ENCODE measurements around the gene ERP27.

Gene ERP27

DNA sequence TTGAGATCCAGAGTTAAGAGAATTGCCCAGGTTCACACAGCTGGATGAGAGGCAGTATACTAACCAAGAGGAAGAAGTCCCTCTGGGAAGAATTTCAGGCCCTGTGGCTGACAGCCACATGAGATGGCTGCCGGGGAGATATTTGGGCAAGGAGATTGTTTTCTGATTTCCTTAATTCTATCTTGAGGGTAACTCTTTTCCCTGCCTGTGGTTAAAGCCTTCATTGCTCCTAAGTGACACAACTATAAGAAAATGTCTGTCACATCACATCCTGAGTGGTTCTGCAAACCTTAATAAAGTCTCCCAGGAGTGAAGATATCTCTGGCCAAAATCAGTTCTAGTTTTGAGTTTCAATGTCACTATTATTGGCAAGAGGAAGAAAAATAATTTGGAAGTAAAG, 13.5 kb upstream of the ERP27 start:
- H3K79me2 ChIP-seq: no peaks in the 10 kb centered on the region
- H3K36me3 ChIP-seq (ENCODE audit: control insufficient read depth, insufficient read depth, low read length): no peaks in the 10 kb centered on the region
- TF ChIP-seq, protein P1, sequence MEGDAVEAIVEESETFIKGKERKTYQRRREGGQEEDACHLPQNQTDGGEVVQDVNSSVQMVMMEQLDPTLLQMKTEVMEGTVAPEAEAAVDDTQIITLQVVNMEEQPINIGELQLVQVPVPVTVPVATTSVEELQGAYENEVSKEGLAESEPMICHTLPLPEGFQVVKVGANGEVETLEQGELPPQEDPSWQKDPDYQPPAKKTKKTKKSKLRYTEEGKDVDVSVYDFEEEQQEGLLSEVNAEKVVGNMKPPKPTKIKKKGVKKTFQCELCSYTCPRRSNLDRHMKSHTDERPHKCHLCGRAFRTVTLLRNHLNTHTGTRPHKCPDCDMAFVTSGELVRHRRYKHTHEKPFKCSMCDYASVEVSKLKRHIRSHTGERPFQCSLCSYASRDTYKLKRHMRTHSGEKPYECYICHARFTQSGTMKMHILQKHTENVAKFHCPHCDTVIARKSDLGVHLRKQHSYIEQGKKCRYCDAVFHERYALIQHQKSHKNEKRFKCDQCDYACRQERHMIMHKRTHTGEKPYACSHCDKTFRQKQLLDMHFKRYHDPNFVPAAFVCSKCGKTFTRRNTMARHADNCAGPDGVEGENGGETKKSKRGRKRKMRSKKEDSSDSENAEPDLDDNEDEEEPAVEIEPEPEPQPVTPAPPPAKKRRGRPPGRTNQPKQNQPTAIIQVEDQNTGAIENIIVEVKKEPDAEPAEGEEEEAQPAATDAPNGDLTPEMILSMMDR (IDR thresholded peaks at IDR 0.05): no peak
- no peaks in the 10 kb centered on the region for H3K27me3 ChIP-seq (ENCODE audit: control insufficient read depth, insufficient read depth, low read length)
- H3K4me2 ChIP-seq (ENCODE audit: low read length): no peak overlapping the region
- no peak overlapping the region for H3K9ac ChIP-seq
- peaks cover 4% of the 10 kb centered on the region for H3K4me1 ChIP-seq
- no peak overlapping the region for H3K4me3 ChIP-seq (ENCODE audit: low read depth, low read length)
- H2AFZ ChIP-seq: no peak overlapping the region
- H3K9me3 ChIP-seq (ENCODE audit: control insufficient read depth, low read length): no peaks in the 10 kb centered on the region
- H3K27ac ChIP-seq: peak overlapping the region; percentile 41

DNA sequence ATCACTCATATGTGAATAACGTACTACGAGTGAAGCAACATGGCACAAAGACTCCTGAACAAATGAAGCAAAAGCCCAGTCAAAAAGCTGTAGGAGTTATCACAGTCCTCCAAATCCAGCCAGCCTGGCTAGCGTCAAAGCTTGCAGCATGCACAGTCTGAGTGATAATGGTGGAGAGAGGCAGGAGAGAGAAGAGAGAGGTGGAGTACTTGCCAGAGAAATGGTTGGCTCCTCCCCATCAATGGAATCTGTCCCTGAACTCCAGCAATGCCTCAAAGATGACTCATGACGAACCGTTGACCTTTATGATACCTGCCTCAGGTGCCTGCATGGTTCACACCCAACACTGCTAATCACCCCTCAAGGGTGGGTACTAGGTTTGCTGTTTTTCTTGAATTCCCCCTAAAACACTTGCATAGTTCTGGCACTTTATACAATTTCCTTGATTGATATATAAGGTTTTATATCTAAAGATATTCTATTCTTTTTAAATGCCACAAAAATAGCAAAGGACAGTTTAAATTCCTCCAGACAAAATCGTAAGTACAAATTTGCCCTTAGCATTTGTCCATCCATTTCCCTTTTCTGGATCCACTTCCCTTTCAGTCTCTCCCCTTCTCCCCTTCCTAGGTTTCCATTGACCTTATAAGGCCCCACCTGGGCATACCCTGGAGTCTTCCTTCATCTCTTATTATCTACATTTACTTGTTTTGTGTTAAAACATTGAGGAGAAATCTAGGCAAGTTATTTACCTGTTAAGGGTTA, 12.8 kb upstream of the ERP27 start:
- Histone ChIP-seq H3K27me3 (ENCODE audit: control insufficient read depth, insufficient read depth, low read length) (no peaks in the 10 kb centered on the region), H3K4me2 (ENCODE audit: low read length) (no peak overlapping the region), H3K4me3 (ENCODE audit: low read depth, low read length) (no peak overlapping the region), H3K4me1 (peaks cover 4% of the 10 kb centered on the region), H3K27ac (peak overlapping the region; percentile 41), H2AFZ (no peak overlapping the region), H3K79me2 (no peaks in the 10 kb centered on the region), H3K9ac (no peak overlapping the region), H3K9me3 (ENCODE audit: control insufficient read depth, low read length) (no peaks in the 10 kb centered on the region), H3K36me3 (ENCODE audit: control insufficient read depth, insufficient read depth, low read length) (no peaks in the 10 kb centered on the region)
- TF ChIP-seq, protein P1 (IDR thresholded peaks at IDR 0.05): no peak

DNA sequence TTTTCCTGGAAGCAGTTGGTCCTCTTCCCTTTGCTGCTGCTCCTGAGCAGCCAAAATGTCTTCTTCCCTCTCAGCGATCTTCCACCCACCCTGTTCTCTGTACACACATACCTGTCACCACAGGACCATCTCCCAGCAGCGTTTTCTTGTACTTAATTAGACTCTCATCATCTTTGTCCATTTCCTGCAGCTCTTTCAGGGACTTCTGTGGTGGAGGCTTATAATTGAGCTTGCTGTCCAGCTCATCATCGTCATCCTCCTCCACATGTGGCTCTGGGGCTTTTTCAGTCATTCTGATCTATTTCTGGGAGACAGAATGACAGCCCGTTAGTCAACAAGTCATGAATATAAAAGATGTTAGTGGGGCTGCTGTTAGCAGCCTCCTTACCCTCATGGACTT, 12.1 kb upstream of the ERP27 start:
- Histone ChIP-seq H3K9ac (no peak overlapping the region), H3K4me1 (peaks cover 4% of the 10 kb centered on the region), H3K36me3 (ENCODE audit: control insufficient read depth, insufficient read depth, low read length) (no peaks in the 10 kb centered on the region), H3K4me3 (ENCODE audit: low read depth, low read length) (no peak overlapping the region), H3K4me2 (ENCODE audit: low read length) (no peak overlapping the region), H3K79me2 (no peaks in the 10 kb centered on the region), H2AFZ (no peak overlapping the region), H3K27ac (no peak overlapping the region), H3K27me3 (ENCODE audit: control insufficient read depth, insufficient read depth, low read length) (no peaks in the 10 kb centered on the region), H3K9me3 (ENCODE audit: control insufficient read depth, low read length) (no peaks in the 10 kb centered on the region)
- TF ChIP-seq, protein P1 (IDR thresholded peaks at IDR 0.05): no peak

DNA sequence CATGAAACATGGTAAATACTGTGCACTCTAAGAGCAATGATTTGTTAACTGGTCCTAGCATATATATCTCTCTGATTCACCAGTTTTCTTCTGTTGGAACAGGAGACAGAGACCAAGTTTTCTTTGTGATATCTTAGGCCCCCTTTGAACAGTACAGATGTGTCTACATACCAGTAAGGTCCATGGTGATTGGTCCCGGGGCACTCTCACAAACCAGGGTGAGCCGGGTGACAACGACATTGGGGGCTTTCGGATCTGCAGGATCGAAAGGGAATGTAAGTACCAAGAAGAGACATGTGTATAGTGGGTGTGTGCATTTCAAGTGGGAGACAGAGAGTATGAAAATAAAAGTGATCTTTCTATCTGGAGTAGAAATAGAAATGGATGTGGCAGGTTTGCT, 11.3 kb upstream of the ERP27 start:
- Histone ChIP-seq H3K9ac (no peak overlapping the region), H3K27ac (peak overlapping the region; percentile 61), H3K4me2 (ENCODE audit: low read length) (no peak overlapping the region), H3K4me3 (ENCODE audit: low read depth, low read length) (no peak overlapping the region), H3K79me2 (no peaks in the 10 kb centered on the region), H2AFZ (no peak overlapping the region), H3K27me3 (ENCODE audit: control insufficient read depth, insufficient read depth, low read length) (no peaks in the 10 kb centered on the region), H3K4me1 (peaks cover 4% of the 10 kb centered on the region), H3K36me3 (ENCODE audit: control insufficient read depth, insufficient read depth, low read length) (no peaks in the 10 kb centered on the region), H3K9me3 (ENCODE audit: control insufficient read depth, low read length) (no peaks in the 10 kb centered on the region)
- TF ChIP-seq, protein P1 (IDR thresholded peaks at IDR 0.05): no peak

DNA sequence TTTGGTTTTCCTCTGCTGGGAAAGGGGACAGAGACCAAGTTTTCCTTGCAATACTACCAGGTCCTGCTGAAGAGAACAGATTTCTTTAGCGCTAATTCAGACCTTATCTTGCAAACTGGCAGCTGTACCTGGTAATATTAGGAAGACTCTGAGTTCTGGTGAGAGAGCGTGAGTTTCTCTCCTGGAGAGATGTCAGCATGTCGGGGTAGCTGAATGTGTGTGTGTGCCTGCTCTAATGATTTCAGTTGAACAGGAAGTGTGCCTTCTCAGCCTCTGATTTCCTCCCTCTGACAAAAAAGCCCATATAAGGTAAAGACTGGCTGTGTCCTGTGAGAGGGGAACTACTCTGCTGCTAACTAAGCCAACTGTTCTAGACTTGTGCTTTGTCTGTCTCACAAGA, 10.3 kb upstream of the ERP27 start:
- Histone ChIP-seq H3K4me1 (peaks cover 4% of the 10 kb centered on the region), H3K9me3 (ENCODE audit: control insufficient read depth, low read length) (no peaks in the 10 kb centered on the region), H3K36me3 (ENCODE audit: control insufficient read depth, insufficient read depth, low read length) (no peaks in the 10 kb centered on the region), H3K4me3 (ENCODE audit: low read depth, low read length) (no peak overlapping the region), H3K27ac (peak overlapping the region; percentile 61), H3K79me2 (no peaks in the 10 kb centered on the region), H2AFZ (peak overlapping the region; percentile 76), H3K9ac (no peak overlapping the region), H3K4me2 (ENCODE audit: low read length) (no peak overlapping the region), H3K27me3 (ENCODE audit: control insufficient read depth, insufficient read depth, low read length) (no peaks in the 10 kb centered on the region)
- TF ChIP-seq, protein P1 (IDR thresholded peaks at IDR 0.05): no peak

Measured in parathyroid adenoma (tissue), 2 donors.